DMS53 treated with DMSO at 0.1 percent for 48 hours (cell line): ENCODE data around the gene TSR3.

Source experiments
- DNase-seq: peaks from one replicate; lab custom pipeline; 2025; ENCODE audit not compliant: unreplicated experiment; lab: John Stamatoyannopoulos, UW

The TSR3 gene

GRCh38 chr16:1326391-1326790 is 25.3 kb downstream of the TSR3 start:
- DNase-seq, result no peak

- DNase-seq, result no peak
Measured at GRCh38 chr16:1325673-1326371, 25.9 kb downstream of the TSR3 start.

GRCh38 chr16:1325261-1325660 is 26.4 kb downstream of the TSR3 start:
- no peak for DNase-seq

- DNase-seq, result no peak
Measured at GRCh38 chr16:1324286-1324826, 27.3 kb downstream of the TSR3 start.

- no peak for DNase-seq
Measured at GRCh38 chr16:1323296-1324239, 28.1 kb downstream of the TSR3 start.

- DNase-seq, result no peak
Measured at GRCh38 chr16:1322407-1322806, 29.3 kb downstream of the TSR3 start.

- DNase-seq, result no peak
Measured at GRCh38 chr16:1320658-1321240, 30.9 kb downstream of the TSR3 start.

GRCh38 chr16:1320097-1320496 is 31.6 kb downstream of the TSR3 start:
- DNase-seq, result no peak

GRCh38 chr16:1319041-1319440 is 32.6 kb downstream of the TSR3 start:
- DNase-seq, result no peak

GRCh38 chr16:1318268-1318545 is 33.5 kb downstream of the TSR3 start:
- DNase-seq, result no peak

- DNase-seq, result no peak
Measured at GRCh38 chr16:1317479-1318267, 34.0 kb downstream of the TSR3 start.

GRCh38 chr16:1316033-1316405 is 35.7 kb downstream of the TSR3 start:
- DNase-seq, result no peak

GRCh38 chr16:1315081-1316032 is 36.3 kb downstream of the TSR3 start:
- DNase-seq, result no peak

- no peak for DNase-seq
Measured at GRCh38 chr16:1314399-1315068, 37.1 kb downstream of the TSR3 start.

- no peak for DNase-seq
Measured at GRCh38 chr16:1313721-1314369, 37.8 kb downstream of the TSR3 start.

- DNase-seq, result no peak
Measured at GRCh38 chr16:1312903-1313302, 38.8 kb downstream of the TSR3 start.

GRCh38 chr16:1312467-1312816 is 39.2 kb downstream of the TSR3 start:
- no peak for DNase-seq

- no peak for DNase-seq
Measured at GRCh38 chr16:1311738-1312466, 39.8 kb downstream of the TSR3 start.
